Fibroblast of the aortic adventitia (primary cell): ENCODE data around the gene SNX7. TPM values are rescaled to one million over a fixed set of nuclear protein-coding genes. Genes with fewer than 3 reads are reported as not detected.

Experiments
- DNase-seq: peaks from one replicate; pipeline ENCODE4 v3.0.0-alpha.2; 2010; ENCODE audit warnings: low read depth
- H3K4me3 ChIP-seq: 2 replicates; pipeline ENCODE4 v1.5.1; 2011; ENCODE audit warnings: low read depth, mild to moderate bottlenecking, control low read depth, low read length, moderate library complexity
- total RNA-seq: library from RNA; depleted of rRNA; stranded (reverse); fragments of >200 nt; gene quantifications from 2 replicates; pipeline ENCODE4 v1.2.3, GENCODE V29; 2012; ENCODE audit warnings: low replicate concordance
- TF ChIP-seq, protein P1 (sequence below): IDR thresholded peaks from 2 replicates; pipeline ENCODE4 v1.5.1; 2011; ENCODE audit warnings: mild to moderate bottlenecking, low read length, control low read depth, inconsistent platforms; ENCODE audit not compliant: insufficient read depth

Gene SNX7
- total RNA-seq, 1 donor: 83.0 TPM

DNA sequence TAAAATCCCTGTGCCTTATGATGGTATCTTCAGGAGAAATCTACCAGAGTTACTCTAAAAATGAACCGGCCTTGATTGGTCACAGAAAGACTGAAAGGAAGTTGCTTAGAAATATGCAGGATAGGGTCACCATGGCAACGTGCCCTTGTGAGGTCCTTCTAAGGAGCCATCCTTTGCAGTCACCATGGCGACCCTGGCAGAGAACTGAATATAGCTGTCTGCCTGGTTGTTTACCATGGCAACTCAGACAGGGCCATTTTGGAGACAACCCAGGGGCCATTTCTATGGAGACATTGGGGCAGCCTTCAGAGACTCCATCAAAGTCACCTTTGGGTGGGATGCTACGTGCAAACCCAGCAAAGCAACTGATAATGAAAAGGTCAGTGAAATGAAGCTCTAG is 43.0 kb downstream of the SNX7 start:
- H3K4me3 ChIP-seq: no peak overlapping the region
- TF ChIP-seq, protein P1, sequence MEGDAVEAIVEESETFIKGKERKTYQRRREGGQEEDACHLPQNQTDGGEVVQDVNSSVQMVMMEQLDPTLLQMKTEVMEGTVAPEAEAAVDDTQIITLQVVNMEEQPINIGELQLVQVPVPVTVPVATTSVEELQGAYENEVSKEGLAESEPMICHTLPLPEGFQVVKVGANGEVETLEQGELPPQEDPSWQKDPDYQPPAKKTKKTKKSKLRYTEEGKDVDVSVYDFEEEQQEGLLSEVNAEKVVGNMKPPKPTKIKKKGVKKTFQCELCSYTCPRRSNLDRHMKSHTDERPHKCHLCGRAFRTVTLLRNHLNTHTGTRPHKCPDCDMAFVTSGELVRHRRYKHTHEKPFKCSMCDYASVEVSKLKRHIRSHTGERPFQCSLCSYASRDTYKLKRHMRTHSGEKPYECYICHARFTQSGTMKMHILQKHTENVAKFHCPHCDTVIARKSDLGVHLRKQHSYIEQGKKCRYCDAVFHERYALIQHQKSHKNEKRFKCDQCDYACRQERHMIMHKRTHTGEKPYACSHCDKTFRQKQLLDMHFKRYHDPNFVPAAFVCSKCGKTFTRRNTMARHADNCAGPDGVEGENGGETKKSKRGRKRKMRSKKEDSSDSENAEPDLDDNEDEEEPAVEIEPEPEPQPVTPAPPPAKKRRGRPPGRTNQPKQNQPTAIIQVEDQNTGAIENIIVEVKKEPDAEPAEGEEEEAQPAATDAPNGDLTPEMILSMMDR: no peak
- no peak for DNase-seq

DNA sequence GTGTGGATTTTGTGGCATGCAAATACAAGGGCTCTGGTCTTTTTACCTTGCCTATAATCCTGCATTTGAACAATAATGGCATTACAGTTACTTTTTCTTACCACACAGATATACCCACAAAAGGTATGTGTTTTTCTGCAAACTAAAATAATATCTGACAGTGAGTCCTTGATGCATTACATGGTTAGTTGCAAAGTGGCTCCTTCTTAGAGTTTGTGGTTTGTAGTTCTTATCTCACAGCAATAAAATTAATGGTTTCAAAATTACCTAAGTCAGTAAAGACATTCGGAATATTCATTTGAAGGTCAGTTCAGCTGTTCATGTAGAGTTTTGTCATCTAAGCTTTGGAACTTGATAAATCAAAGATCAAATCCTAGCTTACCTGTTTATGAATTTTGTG is 43.5 kb downstream of the SNX7 start:
- DNase-seq: no peak
- no peak overlapping the region for H3K4me3 ChIP-seq
- TF ChIP-seq, protein P1: no peak

DNA sequence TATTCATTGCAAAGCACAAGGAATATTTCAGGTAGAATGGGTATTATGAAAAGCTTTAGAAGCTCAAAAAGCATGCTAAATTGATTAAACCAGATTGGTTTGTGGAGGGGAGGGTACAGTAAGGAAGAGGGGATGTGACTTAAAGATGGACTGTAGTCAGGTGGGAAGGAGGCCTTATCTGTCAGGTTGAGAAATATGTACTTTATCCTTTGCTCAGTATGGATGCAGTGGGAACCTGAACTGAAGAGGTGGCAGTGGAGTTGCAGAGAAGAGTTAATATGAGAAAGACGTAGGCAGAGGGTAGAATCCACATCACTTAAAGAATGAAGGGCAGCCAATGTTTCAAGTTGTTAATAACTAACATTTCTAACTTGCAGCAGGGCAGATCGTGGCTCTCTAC is 44.1 kb downstream of the SNX7 start:
- DNase-seq: no peak
- TF ChIP-seq, protein P1: no peak
- no peak overlapping the region for H3K4me3 ChIP-seq

DNA sequence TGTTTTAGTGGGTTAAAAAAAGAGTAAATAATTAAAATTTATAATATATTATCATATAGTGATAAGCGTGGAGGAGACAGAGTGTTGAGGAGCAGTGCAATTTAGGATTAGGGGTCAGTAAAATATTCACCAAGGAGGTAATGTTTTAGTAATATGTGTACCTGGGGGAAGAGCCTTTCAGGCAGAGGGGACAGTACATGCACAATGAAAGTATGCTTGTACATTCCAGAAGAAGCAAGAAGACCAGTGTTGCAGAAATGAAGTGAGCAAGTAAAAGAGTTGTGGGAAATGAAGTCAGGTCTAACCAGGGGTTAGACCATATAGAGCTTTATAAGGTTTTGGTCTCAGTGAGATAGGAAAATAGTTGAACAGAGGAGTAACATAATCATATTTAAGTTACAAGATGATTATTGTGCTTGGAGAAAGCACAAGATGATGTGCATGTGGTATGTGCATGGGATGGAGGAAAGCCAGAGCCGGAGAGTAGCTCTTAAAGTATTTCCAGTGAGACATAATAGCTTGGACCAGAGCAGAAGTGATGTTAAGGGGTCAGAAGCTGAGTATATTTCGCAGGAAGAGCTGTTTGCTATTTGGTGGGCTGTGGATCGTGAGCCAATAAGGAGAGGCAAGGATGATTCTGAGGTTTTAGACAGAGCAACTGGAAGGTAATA is 44.8 kb downstream of the SNX7 start:
- peak; percentile 37 for DNase-seq
- no peak overlapping the region for H3K4me3 ChIP-seq
- TF ChIP-seq, protein P1: no peak

DNA sequence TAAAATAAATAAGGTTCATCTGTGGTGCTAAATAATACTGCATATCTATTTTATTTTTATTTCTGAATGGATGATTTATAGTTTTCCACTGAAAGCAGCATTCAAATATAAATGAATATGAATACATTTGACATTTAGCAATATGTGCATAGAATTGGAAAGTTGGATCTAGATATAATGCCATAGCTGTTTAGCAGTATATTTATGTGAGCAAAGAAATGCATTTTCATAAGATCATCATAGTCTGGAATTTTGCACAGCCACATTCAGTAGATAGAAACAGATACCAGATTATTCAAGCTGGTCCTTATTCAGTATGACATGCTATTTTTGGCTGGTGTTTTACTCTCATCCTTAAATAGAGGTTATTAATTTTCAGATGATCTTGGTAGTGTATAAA is 46.0 kb downstream of the SNX7 start:
- TF ChIP-seq, protein P1: no peak
- no peak for DNase-seq
- no peak overlapping the region for H3K4me3 ChIP-seq

DNA sequence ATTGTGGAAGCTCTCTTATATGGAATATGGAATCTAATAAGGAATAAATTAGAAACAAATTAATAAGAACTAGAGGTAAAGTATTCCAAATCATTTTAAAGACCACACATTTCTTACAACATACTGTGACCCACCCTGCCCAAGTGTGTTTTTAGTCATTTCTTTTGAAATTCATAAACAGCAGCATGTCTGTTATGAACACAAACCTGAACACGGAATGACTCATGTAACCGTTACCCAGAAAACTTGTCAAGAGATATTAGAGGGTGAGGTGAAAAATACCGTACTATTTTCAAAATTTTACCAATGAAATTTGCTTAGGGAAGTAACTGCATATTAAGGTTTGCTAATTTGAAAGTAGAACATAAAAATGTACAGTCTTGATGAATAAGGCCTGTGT is 48.4 kb downstream of the SNX7 start:
- no peak overlapping the region for H3K4me3 ChIP-seq
- TF ChIP-seq, protein P1: no peak
- DNase-seq: no peak

DNA sequence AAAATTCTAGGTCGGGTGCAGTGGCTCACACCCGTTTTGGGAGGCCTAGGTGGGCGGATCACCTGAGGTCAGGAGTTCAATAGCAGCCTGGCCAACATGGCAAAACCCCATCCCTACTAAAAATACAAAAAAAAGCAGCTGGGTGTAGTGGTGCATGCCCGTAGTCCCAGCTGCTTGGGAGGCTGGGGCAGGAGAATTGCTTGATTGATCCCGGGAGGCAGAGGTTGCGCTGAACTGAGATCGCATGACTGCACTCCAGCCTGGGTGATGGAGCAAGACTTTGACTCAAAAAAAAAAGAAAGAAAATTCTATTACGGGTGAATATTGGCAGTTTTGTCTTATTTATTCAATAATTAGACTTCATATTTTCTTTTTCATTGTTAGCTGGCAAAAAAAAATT is 62.1 kb downstream of the SNX7 start:
- DNase-seq: no peak
- TF ChIP-seq, protein P1: no peak
- no peak overlapping the region for H3K4me3 ChIP-seq
